Embryonic facial prominence (tissue), 1 donor: ENCODE results near the gene ATP1A1.

ENCODE experiments used
- DNase-seq: peaks from one replicate; pipeline ENCODE4 v3.0.0-alpha.2; 2016; ENCODE audit errors: extremely low spot score

ATP1A1 gene

DNA sequence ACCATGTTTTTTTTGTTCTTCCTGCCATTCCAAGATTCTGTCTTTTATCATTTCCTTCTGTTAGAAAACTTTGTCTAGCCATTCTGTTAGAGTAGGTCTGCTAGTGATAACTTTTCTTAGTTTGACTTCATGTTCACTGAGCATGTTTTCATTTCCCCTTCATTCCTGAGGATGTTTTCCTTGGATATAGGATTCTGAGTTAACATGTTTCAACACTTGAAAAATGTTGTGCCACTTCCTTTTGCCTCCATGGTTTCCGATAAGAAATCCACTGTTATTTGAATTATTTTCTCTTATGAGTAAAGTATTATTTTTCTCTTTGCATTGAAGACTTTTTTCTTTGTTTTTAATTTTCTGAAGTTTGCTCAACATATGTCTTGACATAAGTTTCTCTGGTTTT, 66.7 kb downstream of the ATP1A1 start:
- no peak for DNase-seq

- DNase-seq, result no peak
Measured at GRCh38 chr1:116440731-116441130, 67.7 kb downstream of the ATP1A1 start.

DNA sequence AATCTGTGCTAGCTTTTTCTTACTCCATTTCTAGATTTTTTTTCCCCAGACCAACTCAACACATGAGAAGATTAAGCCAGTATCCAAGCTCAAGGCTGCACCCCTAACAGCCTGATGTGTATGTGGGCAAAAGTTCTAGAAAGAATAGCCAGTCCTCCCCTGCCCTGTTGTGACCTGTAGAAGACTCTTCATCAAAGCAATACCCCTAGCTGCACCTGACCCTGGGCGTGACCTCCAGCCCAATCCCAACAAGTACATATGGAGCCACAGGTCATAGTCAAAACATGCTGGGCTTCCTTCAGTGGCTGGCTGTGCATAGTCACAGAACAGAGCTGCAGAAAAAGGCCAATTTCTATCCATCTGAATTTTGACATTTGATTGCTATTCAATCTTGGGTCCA, 72.5 kb downstream of the ATP1A1 start:
- no peak for DNase-seq

- no peak for DNase-seq
Measured at GRCh38 chr1:116446686-116447085, 73.6 kb downstream of the ATP1A1 start.

DNA sequence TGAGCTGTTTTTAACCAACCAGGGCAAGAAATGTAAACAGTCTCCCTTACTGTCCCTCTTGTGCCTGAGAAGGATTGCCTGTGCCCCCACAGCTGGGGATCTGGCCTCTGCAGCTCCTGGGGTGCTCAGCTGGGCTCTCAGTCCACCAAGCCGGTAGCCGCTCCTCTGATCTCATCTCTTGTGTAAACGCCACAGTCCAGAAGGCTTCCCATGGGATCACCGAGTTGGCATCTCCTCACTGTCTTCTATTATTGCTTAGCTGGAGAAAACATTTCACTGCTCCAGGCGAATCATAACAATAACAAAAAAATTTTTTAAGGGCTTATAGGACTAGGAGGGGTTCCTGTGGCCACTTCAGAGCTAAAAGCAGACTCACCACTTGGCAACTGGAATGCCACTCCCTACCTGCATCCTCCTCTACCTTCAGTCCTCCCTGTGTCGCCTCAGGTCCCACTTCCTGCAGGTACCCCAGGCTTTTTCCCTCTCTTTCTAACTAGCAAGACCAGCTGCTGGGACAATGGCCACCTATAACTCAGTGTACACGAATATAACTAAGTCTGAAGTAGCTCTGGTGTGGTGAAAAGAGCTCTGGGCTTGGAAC, 75.8 kb downstream of the ATP1A1 start:
- DNase-seq, result no peak

DNA sequence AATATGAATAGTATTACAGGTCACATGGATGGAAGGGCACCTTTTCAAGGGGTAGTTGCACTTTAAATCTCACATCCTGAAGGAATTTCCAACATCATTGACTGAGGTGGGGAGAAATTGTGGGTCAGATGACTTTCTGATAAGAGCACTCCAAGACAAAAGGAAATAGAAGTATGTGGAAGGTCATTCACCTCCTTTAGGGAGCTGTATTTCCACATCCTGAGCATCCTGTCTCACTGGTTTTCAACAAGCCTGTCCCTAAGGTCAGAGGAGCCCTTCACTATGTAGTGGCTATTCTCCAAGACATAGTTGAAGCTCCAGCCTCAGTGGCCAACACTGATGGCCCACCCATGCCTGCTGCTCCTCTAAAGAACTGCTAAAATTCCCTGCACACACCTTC, 76.5 kb downstream of the ATP1A1 start:
- DNase-seq, result no peak

- no peak for DNase-seq
Measured at GRCh38 chr1:116451702-116452101, 78.7 kb downstream of the ATP1A1 start.

- DNase-seq, result no peak
Measured at GRCh38 chr1:116453481-116453880, 80.4 kb downstream of the ATP1A1 start.

DNA sequence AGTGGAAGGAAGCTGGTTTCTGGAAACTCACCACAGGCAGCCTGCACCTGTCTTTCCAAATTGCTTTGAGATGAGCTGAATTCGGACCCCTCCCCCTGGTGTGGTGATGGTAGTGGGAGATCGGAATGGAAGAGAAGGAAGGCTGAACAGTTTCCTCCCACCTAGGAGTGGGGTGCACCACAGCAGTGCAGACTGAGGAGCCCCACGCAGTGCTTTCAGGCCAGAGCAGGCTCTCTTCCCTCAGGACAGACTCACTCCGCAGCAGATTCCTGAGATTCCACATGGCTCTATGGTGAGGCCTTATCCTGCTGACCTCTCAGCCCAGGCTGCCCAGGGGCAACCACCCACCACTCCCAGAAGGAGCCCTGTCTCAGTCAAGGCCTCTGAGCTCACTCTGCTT, 80.9 kb downstream of the ATP1A1 start:
- DNase-seq, result no peak
